ENCODE measurements around the gene CHD9.

Gene CHD9

DNA sequence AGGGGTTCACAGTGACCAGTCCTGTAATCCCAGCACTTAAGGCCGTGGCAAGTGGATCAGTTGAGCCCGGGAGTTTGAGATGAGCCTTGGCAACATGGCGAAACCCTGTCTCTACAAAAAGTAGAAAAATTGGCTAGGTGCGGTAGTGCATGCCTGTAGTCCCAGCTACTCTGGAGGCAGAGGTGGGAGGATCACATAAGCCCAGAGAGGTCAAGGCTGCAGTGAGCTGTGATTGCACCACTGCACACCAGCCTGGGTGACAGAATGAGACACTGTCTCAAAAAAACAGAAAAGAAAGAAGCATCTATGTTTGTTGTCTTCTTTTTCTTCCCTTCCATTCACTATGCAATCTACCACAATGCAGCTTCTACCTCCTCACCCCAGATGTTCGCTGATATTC is 227.5 kb downstream of the CHD9 start:
- TF ChIP-seq, protein P1, sequence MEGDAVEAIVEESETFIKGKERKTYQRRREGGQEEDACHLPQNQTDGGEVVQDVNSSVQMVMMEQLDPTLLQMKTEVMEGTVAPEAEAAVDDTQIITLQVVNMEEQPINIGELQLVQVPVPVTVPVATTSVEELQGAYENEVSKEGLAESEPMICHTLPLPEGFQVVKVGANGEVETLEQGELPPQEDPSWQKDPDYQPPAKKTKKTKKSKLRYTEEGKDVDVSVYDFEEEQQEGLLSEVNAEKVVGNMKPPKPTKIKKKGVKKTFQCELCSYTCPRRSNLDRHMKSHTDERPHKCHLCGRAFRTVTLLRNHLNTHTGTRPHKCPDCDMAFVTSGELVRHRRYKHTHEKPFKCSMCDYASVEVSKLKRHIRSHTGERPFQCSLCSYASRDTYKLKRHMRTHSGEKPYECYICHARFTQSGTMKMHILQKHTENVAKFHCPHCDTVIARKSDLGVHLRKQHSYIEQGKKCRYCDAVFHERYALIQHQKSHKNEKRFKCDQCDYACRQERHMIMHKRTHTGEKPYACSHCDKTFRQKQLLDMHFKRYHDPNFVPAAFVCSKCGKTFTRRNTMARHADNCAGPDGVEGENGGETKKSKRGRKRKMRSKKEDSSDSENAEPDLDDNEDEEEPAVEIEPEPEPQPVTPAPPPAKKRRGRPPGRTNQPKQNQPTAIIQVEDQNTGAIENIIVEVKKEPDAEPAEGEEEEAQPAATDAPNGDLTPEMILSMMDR (IDR thresholded peaks at IDR 0.05; ENCODE audit: low read depth, low read length), result no peak
- DNase-seq (ENCODE audit: low read depth, low spot score), result no peak
- no peak overlapping the region for H3K4me3 ChIP-seq (ENCODE audit: low read depth, low read length)
- in situ Hi-C loops (cut with HindIII; ENCODE audit: low sequenced_read_pairs), result no loop called here

DNA sequence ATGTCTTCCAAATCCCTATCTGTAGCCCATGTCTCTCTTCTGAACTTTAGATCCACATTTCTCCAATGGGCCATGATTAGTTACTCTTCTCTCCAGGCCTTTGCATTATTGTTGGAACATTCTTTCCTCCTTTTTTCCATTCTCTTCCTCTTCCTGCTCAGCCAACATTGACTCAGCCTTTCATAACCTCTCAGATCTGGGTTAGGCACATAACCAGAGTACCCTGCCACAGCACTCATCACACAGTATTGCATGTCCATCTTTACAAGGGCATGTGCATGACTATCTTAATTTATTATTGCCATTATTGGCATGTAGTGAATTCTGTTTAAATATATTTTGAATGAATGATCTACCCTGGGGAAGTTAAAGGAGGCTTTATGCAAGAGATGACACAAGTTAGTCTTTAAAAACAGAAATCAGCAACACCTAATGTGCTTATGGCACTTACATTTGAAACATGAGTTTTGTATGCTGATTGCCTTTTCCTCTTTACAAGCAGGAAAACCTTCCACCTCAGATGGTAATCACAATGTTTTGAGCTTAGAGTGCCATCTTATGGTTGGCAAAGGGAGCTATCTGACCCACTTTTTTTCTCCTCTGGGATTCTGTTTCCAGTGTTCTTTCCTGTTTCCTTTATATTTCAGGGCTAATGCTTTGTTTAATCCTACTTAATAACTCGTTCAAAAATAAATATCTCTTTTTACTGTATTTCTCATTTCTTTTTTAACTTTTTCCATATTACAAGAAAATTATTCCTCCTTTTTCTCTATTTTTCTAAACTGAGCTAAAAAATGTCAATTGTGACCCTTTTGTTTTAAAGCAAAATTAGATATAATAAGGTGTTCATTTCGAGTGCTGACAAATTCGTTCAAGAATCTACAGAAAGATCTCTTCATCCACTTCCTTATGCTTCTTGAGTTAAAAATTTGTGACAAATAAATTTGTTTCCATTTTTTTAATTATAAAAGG is 228.5 kb downstream of the CHD9 start:
- TF ChIP-seq, protein P1 (IDR thresholded peaks at IDR 0.05; ENCODE audit: low read depth, low read length), result peak; percentile 63
- peak; percentile 42 for DNase-seq (ENCODE audit: low read depth, low spot score)
- in situ Hi-C loops (cut with HindIII; ENCODE audit: low sequenced_read_pairs), result no loop called here

DNA sequence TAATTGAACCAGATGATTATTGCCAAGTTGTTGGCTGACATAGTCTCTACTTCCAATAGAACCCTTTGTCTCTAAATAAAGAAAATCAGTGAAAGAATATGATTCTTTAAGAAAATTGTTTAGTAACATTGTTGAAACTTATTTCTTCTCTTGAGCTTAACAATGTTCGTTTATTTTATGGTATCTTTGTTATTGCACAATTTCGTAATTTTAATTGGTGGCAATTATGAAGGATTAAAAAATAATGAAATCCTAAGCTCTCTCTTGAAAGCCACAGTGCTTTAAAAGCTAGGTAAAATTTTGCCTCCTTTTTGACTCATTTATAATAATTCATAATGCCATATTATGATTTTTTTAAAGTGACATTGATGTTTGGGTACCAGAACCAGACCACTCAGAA is 230.4 kb downstream of the CHD9 start:
- H3K4me3 ChIP-seq (ENCODE audit: low read depth, low read length), result no peak overlapping the region
- TF ChIP-seq, protein P1 (IDR thresholded peaks at IDR 0.05; ENCODE audit: low read depth, low read length), result no peak
- no peak for DNase-seq (ENCODE audit: low read depth, low spot score)
- in situ Hi-C loops (cut with HindIII; ENCODE audit: low sequenced_read_pairs), result no loop called here

More for the DNA sequence above, 228.5 kb downstream of the CHD9 start:
- no peak overlapping the region for H3K4me3 ChIP-seq (ENCODE audit: low read depth, low read length)

DNA sequence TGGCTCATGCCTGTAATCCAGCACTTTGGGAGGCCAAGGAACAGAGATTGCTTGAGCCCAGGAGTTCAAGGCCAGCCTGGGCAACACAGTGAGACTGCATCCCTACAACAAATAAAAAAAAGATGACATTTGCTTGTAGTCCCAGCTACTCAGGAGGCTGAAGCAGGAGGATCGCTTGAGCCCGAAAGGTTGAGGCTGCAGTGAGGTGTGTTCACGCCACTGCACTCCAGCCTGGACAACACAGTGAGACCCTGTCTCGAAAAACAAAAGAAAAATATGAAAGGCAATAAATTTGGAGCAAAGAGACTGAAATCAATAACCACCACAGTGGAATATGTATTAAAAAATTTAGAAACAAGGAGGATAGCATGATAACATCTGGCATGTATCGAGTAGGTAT is 235.7 kb downstream of the CHD9 start:
- TF ChIP-seq, protein P1 (IDR thresholded peaks at IDR 0.05; ENCODE audit: low read depth, low read length), result no peak
- DNase-seq (ENCODE audit: low read depth, low spot score), result no peak
- in situ Hi-C loops (cut with HindIII; ENCODE audit: low sequenced_read_pairs), result no loop called here

DNA sequence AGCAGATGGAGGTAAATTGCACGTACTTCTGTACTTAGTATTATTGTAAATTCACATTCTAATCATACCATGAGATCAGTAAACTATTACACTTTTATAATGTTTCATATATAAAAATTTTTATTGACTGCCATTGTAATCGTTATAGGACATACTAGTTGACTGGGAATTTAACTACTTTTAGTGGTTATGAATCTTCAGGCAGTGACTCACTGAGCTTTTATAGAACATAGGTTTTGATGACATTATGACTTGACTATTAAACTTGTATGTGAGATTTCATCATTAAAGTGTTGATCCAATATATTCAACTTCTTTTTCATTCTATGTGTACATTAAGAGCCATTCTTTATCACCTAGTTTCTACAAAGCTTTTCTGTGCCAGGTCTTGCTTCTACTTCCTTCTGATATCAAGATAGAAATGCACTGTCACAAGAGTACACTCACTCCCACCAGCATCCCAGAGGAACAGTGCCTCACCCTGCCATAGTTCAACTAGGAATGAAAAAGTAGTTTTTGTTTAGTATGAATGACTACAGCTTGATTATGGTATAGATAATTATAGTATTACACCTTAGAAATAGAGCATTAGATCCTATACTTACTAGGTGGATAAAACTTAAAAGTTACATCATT is 237.1 kb downstream of the CHD9 start:
- in situ Hi-C loops (cut with HindIII; ENCODE audit: low sequenced_read_pairs), result no loop called here
- no peak overlapping the region for H3K4me3 ChIP-seq (ENCODE audit: low read depth, low read length)
- DNase-seq (ENCODE audit: low read depth, low spot score), result no peak
- TF ChIP-seq, protein P1 (IDR thresholded peaks at IDR 0.05; ENCODE audit: low read depth, low read length), result no peak

More for the DNA sequence above, 235.7 kb downstream of the CHD9 start:
- no peak overlapping the region for H3K4me3 ChIP-seq (ENCODE audit: low read depth, low read length)

DNA sequence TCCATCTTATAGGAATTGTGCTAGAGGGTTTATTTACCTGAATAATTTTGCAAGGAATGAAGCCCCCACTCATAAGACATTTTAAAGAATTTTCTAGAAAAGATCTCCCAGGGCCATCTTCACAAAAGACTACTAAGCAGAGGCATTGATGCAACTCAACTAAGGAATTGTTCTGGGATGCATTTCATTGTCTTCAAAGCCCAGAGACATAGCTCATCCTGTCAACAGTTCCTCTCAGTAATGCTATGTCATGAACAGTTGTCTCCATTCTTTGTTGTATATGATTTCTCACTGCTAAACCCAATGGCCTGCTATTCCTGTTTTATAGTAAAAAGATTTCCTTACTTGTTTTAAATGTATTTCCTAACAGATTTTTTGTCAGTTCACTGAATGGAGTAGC is 242.7 kb downstream of the CHD9 start:
- TF ChIP-seq, protein P1 (IDR thresholded peaks at IDR 0.05; ENCODE audit: low read depth, low read length), result no peak
- H3K4me3 ChIP-seq (ENCODE audit: low read depth, low read length), result no peak overlapping the region
- in situ Hi-C loops (cut with HindIII; ENCODE audit: low sequenced_read_pairs), result no loop called here
- DNase-seq (ENCODE audit: low read depth, low spot score), result no peak
